Chondrocyte (in vitro differentiated cells): ENCODE results near the gene SLC19A2. TPM values are rescaled to one million over a fixed set of nuclear protein-coding genes. Genes with fewer than 3 reads are reported as not detected.

Experiments used
- DNase-seq: peaks from one replicate; pipeline ENCODE4 v3.0.0; 2021; ENCODE audit warnings: mixed read lengths, low spot score
- H3K27ac Mint-ChIP-seq: one replicate; pipeline ENCODE4 v1.8.0; 2021; ENCODE audit warnings: mild to moderate bottlenecking, moderate library complexity, mixed read lengths; ENCODE audit not compliant: unreplicated experiment
- H3K27me3 Mint-ChIP-seq: 2 replicates; pipeline ENCODE4 v1.8.0; 2021; ENCODE audit warnings: low read depth, mixed read lengths
- H3K36me3 Mint-ChIP-seq: 2 replicates; pipeline ENCODE4 v1.8.0; 2021; ENCODE audit warnings: low read depth, mixed read lengths
- H3K4me1 Mint-ChIP-seq: 2 replicates; pipeline ENCODE4 v1.8.0; 2021; ENCODE audit warnings: low read depth, mild to moderate bottlenecking, mixed read lengths
- H3K4me3 Mint-ChIP-seq: one replicate; pipeline ENCODE4 v1.8.0; 2021; ENCODE audit warnings: mild to moderate bottlenecking, moderate library complexity, mixed read lengths; ENCODE audit not compliant: unreplicated experiment
- H3K9me3 Mint-ChIP-seq: 2 replicates; pipeline ENCODE4 v1.8.0; 2021; ENCODE audit warnings: low read depth, mixed read lengths
- total RNA-seq: library from RNA; stranded (reverse); gene quantifications from 3 replicates; pipeline ENCODE4 v1.2.1, GENCODE V29; 2021
- TF ChIP-seq, protein P1 (sequence below): fragments of 200-600 bp; sonication (generic); IDR thresholded peaks from 2 replicates; pipeline ENCODE4 v1.5.0; 2021; ENCODE audit warnings: antibody characterized with exemption, mild to moderate bottlenecking, moderate library complexity

Gene SLC19A2
- total RNA-seq, 1 donor from 2014 or later, result 4.9 TPM

DNA sequence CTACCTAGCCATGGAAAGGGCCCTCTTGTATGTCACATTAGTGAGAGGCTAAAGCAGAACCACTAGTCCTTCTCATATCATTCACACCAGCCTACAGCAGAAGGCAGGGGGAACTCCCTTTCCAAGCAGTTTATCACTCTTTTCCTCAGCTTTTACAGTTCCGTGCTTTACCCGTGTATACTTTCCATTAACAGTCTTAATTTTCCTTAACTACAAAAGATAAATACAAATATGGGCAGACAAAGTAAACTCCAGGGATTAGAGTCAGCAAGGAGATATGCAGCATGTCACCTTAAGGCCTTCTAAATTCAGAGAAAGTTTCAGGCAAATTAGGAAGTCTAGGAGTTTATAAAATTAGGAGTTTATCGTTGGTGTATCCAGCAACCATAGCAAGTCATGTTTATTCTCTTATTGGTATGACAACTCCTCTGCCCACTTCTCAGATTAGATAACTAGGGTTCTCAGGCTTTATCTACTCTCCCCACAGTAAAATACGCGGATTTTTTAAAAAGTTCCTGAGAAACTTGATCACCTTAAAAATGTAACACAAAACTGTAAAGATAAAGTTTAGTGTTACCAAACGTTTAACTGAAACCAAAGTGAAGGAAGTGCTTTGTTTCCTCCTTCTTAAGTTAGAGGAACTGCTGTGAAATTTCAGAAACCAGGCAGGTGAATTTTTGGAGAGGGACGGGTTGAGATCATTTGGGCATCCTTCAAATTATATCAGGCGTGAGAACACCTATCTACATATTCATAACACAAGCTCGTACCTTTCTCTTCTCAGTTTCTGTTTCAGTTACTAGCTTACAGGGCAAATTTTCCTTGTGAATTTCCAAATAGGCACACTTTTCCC lies 42.7 kb upstream of the SLC19A2 start:
- Mint-ChIP-seq H3K9me3 (no peaks in the 10 kb centered on the region), H3K27ac (no peak overlapping the region), H3K27me3 (peaks cover 23% of the 10 kb centered on the region), H3K4me3 (no peak overlapping the region), H3K4me1 (peaks cover 2% of the 10 kb centered on the region), H3K36me3 (no peaks in the 10 kb centered on the region)
- no peak for DNase-seq
- TF ChIP-seq, protein P1, sequence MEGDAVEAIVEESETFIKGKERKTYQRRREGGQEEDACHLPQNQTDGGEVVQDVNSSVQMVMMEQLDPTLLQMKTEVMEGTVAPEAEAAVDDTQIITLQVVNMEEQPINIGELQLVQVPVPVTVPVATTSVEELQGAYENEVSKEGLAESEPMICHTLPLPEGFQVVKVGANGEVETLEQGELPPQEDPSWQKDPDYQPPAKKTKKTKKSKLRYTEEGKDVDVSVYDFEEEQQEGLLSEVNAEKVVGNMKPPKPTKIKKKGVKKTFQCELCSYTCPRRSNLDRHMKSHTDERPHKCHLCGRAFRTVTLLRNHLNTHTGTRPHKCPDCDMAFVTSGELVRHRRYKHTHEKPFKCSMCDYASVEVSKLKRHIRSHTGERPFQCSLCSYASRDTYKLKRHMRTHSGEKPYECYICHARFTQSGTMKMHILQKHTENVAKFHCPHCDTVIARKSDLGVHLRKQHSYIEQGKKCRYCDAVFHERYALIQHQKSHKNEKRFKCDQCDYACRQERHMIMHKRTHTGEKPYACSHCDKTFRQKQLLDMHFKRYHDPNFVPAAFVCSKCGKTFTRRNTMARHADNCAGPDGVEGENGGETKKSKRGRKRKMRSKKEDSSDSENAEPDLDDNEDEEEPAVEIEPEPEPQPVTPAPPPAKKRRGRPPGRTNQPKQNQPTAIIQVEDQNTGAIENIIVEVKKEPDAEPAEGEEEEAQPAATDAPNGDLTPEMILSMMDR, result no peak

DNA sequence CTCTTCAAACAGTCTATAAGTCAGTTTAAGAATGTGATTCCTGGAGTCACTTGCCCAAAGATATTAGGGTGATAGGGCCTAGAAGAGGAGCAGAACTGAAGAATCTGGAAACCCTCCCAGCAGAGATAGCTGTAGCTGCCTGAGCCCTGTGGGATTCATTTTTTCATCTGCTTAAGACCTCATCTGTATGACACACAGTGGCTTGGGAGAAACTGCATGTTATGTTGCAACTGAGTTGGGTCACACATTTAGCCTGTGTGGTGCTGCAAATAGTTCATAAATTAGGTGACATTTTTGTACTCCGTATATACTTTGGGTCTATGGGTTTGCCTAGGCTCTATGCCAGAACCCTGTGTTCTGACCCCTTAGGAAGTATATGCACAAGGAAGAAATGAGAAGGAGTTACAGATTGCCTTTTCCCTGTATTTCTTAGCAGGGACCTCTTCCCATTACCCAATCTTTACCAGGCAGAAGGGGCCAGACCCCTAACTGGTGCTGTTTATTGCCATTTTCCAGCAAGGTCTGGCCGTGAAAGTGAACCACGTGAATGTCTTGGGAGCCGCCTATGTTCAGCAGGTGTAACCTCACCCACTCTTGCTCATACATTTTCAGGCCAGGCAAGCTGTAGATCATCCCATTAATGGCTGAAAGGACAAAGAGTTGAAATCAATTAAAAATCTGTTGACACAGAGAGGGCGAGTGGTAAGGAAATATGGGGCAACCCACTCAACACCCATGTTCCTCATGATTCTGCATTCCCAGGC lies 41.9 kb upstream of the SLC19A2 start:
- Mint-ChIP-seq H3K9me3 (no peaks in the 10 kb centered on the region), H3K36me3 (no peaks in the 10 kb centered on the region), H3K4me1 (peaks cover 2% of the 10 kb centered on the region), H3K27ac (no peak overlapping the region), H3K27me3 (peaks cover 16% of the 10 kb centered on the region), H3K4me3 (no peak overlapping the region)
- no peak for DNase-seq
- TF ChIP-seq, protein P1, result no peak

DNA sequence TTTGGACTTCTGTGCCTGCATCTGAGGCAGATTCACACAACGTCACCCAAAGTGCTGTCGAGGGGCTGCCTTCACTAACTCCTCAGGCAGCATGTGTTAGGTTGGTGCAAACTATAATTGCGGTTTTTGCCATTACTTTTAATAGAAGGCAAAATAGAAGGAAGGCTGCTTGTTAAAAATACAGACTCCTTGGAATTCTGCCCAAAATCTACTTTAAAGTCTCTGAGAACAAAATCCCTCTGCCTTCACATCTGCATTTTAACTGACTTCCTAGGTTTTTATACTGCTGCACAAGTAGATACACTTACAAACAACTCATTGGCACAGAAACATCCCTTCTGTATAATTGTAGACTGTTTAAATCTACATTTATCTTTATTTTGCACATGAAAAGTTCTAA lies 41.3 kb upstream of the SLC19A2 start:
- H3K27me3 Mint-ChIP-seq, result peaks cover 12% of the 10 kb centered on the region
- H3K4me3 Mint-ChIP-seq, result no peak overlapping the region
- H3K9me3 Mint-ChIP-seq, result no peaks in the 10 kb centered on the region
- DNase-seq, result no peak
- no peak overlapping the region for H3K27ac Mint-ChIP-seq
- H3K36me3 Mint-ChIP-seq, result no peaks in the 10 kb centered on the region
- TF ChIP-seq, protein P1, result no peak
- H3K4me1 Mint-ChIP-seq, result peaks cover 2% of the 10 kb centered on the region

DNA sequence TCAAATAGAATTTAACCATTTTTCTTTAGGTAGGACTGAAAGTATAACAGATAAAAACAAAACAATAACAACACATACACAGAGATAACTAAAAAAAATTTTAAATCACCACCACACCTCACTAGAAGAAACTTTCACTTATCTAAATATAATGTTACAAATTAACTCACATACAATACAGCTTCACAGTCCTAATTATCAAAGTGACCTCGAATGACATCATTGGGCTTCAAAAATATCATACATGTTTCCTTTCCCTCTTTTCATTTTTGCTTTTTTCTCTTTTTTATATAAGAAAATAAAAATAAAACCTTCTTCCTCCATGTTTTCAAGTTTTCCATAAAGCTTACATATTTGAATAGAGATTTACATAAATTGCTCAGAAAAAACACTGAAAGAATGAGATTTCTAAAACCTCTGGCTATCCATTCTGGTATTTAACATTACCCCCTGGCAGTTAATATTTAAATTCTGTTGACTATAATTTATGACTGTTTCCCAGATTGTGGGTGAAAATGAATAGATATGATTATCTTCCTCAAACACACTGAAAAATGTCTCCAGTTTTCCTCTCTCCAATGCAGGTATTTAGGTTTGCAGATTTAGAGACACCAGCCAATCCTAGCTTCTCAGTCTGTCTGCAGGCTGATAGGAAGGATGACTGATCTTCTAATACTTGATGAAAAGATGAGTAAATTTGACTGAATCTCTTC lies 40.5 kb upstream of the SLC19A2 start:
- Mint-ChIP-seq H3K9me3 (no peaks in the 10 kb centered on the region), H3K27me3 (peaks cover 7% of the 10 kb centered on the region), H3K36me3 (no peaks in the 10 kb centered on the region), H3K27ac (no peak overlapping the region), H3K4me3 (no peak overlapping the region), H3K4me1 (peaks cover 2% of the 10 kb centered on the region)
- TF ChIP-seq, protein P1, result no peak
- no peak for DNase-seq

DNA sequence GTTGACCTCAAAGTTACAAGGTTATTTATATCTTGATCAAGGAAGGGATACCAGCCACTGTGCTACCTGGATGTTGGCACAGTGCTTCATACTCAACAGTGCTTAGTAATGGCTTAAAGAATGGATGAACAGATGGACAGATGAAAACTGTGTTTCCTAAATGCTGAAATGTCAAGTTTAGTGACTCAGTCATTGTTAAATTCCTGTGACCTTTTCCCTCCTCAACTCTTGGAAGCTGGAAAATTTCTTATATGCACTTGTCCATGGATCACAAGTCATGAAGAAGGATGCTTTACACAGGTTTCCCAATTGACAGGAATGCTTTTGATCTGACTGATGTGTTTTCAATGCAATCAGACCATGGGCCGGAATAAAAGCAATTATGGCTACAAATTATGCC lies 39.6 kb upstream of the SLC19A2 start:
- Mint-ChIP-seq H3K27me3 (peaks cover 4% of the 10 kb centered on the region), H3K36me3 (no peaks in the 10 kb centered on the region), H3K4me3 (no peak overlapping the region), H3K9me3 (no peaks in the 10 kb centered on the region), H3K4me1 (peaks cover 2% of the 10 kb centered on the region), H3K27ac (no peak overlapping the region)
- DNase-seq, result no peak
- TF ChIP-seq, protein P1, result no peak
